ENCODE results near the gene KAZN. TPM values are rescaled to one million over a fixed set of nuclear protein-coding genes. Genes with fewer than 3 reads are reported as not detected.

Gene KAZN
- total and polyA plus RNA-seq, 8 donors = 1.2 to 50.7 (median 6.8) TPM

- H3K4me3 ChIP-seq = no peak overlapping the region
- no peaks in the 10 kb centered on the region for H3K36me3 ChIP-seq
- no peaks in the 10 kb centered on the region for H3K9me3 ChIP-seq
- no peak for TF ChIP-seq POLR2AphosphoS5 (IDR thresholded peaks at IDR 0.05)
- TF ChIP-seq CTCF (IDR thresholded peaks at IDR 0.05) = no peak
- TF ChIP-seq EP300 (IDR thresholded peaks at IDR 0.05) = no peak
- no peak for TF ChIP-seq POLR2A (IDR thresholded peaks at IDR 0.05)
- H3K27me3 ChIP-seq = peaks cover 0 to 10% (median 0%) of the 10 kb centered on the region in 3 donors
- peaks cover 0 to 7% (median 0%) of the 10 kb centered on the region in 4 donors for H3K4me1 ChIP-seq
- intact Hi-C loops (cut with DNase I; ENCODE audit: low total_unique reads) = no loop called here
- no peak for DNase-seq
- H3K27ac ChIP-seq = no peak overlapping the region
- WGBS, 5 donors = 71 to 86% (median 78%) methylated on average over 3 of the region's 3 CpGs
Observed at GRCh38 chr1:14652840-14653239, 54.4 kb downstream of the KAZN start.

- no peaks in the 10 kb centered on the region for H3K9me3 ChIP-seq
- 66 to 78% (median 71%) methylated on average over 8 of the region's 8 CpGs for WGBS, 5 donors
Observed at GRCh38 chr1:14653461-14653960, 55.0 kb downstream of the KAZN start.

GRCh38 chr1:14654554-14654953 is 56.1 kb downstream of the KAZN start:
- DNase-seq = no peak
- WGBS, 5 donors = 42 to 88% (median 57%) methylated on average over 1 of the region's 1 CpG
- intact Hi-C loops (cut with DNase I; ENCODE audit: low total_unique reads) = no loop called here
- Histone ChIP-seq H3K27me3 (peaks cover 0 to 12% (median 0%) of the 10 kb centered on the region in 3 donors), H3K9me3 (no peaks in the 10 kb centered on the region), H3K36me3 (no peaks in the 10 kb centered on the region), H3K27ac (no peak overlapping the region), H3K4me1 (no peaks in the 10 kb centered on the region), H3K4me3 (no peak overlapping the region)
- TF ChIP-seq EP300 (IDR thresholded peaks at IDR 0.05) = no peak
- no peak for TF ChIP-seq POLR2A (IDR thresholded peaks at IDR 0.05)

More at GRCh38 chr1:14653461-14653960, 55.0 kb downstream of the KAZN start:
- intact Hi-C loops (cut with DNase I; ENCODE audit: low total_unique reads) = no loop called here
- H3K36me3 ChIP-seq = no peaks in the 10 kb centered on the region
- no peak overlapping the region for H3K27ac ChIP-seq
- no peak overlapping the region for H3K4me3 ChIP-seq
- no peak for DNase-seq
- H3K27me3 ChIP-seq = peaks cover 0 to 12% (median 0%) of the 10 kb centered on the region in 3 donors
- TF ChIP-seq POLR2A (IDR thresholded peaks at IDR 0.05) = no peak
- no peak for TF ChIP-seq EP300 (IDR thresholded peaks at IDR 0.05)
- TF ChIP-seq POLR2AphosphoS5 (IDR thresholded peaks at IDR 0.05) = no peak
- no peak for TF ChIP-seq CTCF (IDR thresholded peaks at IDR 0.05)
- H3K4me1 ChIP-seq = peaks cover 0 to 5% (median 0%) of the 10 kb centered on the region in 4 donors

GRCh38 chr1:14655385-14655784 is 56.9 kb downstream of the KAZN start:
- no peak for TF ChIP-seq EP300 (IDR thresholded peaks at IDR 0.05)
- WGBS, 5 donors = 74 to 83% (median 79%) methylated on average over 7 of the region's 7 CpGs
- Histone ChIP-seq H3K36me3 (no peaks in the 10 kb centered on the region), H3K27ac (no peak overlapping the region), H3K4me3 (no peak overlapping the region), H3K9me3 (no peaks in the 10 kb centered on the region), H3K27me3 (peaks cover 0 to 12% (median 0%) of the 10 kb centered on the region in 3 donors), H3K4me1 (no peaks in the 10 kb centered on the region)
- intact Hi-C loops (cut with DNase I; ENCODE audit: low total_unique reads) = no loop called here
- DNase-seq = no peak

GRCh38 chr1:14656384-14656937 is 58.0 kb downstream of the KAZN start:
- Histone ChIP-seq H3K36me3 (no peaks in the 10 kb centered on the region), H3K4me1 (no peaks in the 10 kb centered on the region), H3K9me3 (no peaks in the 10 kb centered on the region), H3K27ac (no peak overlapping the region), H3K4me3 (no peak overlapping the region), H3K27me3 (peaks cover 0 to 12% (median 0%) of the 10 kb centered on the region in 3 donors)
- DNase-seq = no peak
- WGBS, 5 donors = 80 to 86% (median 83%) methylated on average over 13 of the region's 13 CpGs
- no peak for TF ChIP-seq POLR2AphosphoS5 (IDR thresholded peaks at IDR 0.05)
- TF ChIP-seq POLR2A (IDR thresholded peaks at IDR 0.05) = no peak
- TF ChIP-seq CTCF (IDR thresholded peaks at IDR 0.05) = no peak
- no peak for TF ChIP-seq EP300 (IDR thresholded peaks at IDR 0.05)
- intact Hi-C loops (cut with DNase I; ENCODE audit: low total_unique reads) = no loop called here
